GM18907 (cell line): ENCODE results near the gene CTTNBP2.

Experiments
- ATAC-seq: cut with Tn5 transposase; IDR thresholded peaks from one replicate; pipeline ENCODE4 v1.9.1; 2021; ENCODE audit warnings: mild to moderate bottlenecking, moderate library complexity; ENCODE audit not compliant: unreplicated experiment

Gene CTTNBP2

GRCh38 chr7:117829450-117830117, 43.7 kb downstream of the CTTNBP2 start:
- ATAC-seq, result no peak

GRCh38 chr7:117828825-117829224, 44.4 kb downstream of the CTTNBP2 start:
- ATAC-seq, result no peak

GRCh38 chr7:117827862-117828261, 45.4 kb downstream of the CTTNBP2 start:
- ATAC-seq, result no peak

GRCh38 chr7:117825132-117825531, 48.1 kb downstream of the CTTNBP2 start:
- no peak for ATAC-seq

DNA sequence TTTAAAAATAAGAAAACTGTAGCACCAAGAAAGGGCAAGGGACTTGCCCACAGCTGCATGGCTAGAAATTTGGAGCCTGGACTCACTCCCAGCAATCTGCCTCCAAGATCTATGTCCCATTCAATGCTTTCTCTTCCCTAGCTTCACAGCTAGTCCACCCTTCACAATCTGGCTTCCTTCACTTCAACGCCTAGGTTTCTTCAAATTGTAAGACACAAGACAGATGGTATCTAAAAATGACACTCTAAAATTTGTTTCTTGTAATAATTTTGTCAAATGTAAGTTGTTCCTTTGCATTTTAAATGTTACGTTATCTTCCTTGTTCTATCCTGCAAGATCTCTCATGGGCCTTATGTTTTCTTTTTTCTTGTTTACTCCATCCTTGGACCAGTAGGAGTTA, 48.6 kb downstream of the CTTNBP2 start:
- no peak for ATAC-seq

- ATAC-seq, result no peak
These were observed 53.7 kb downstream of the CTTNBP2 start for GRCh38 chr7:117819558-117819957.

DNA sequence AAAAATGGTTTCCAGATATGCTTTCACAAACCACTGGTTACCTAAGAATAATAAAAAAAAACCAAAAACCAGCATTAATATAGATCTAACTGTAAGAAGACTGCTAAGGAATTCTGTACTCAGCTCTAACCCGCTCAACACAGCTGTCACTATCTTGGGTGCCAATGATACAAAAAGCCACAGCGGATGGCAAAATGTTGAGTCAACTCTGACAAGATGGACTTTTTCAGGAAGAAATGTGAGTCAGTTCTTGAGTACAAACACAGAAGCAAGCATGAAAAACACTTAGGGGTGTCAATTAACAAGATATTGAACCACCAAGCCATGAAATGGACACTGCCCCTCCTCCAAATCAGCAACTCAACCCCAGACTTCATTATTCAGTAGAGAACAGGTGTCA, 55.0 kb downstream of the CTTNBP2 start:
- no peak for ATAC-seq

DNA sequence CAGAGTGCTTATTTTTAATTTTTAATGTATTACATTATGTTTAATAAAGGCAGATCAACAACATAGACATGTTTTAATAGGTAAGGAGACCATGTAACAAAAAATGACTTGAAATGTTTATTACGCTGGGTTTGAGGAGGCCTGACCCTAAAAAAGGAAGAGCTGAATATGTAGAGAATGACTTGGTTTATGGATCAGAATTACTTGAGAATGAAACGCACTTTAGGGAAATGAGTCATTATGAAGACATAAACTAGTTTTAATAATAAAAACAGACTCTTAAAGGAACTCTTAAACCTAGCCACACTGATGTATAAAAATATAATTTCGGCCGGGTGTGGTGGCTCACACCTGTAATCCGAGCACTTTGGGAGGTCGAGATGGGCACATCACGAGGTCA, 56.5 kb downstream of the CTTNBP2 start:
- ATAC-seq, result no peak

GRCh38 chr7:117811696-117812095, 61.5 kb downstream of the CTTNBP2 start:
- no peak for ATAC-seq

DNA sequence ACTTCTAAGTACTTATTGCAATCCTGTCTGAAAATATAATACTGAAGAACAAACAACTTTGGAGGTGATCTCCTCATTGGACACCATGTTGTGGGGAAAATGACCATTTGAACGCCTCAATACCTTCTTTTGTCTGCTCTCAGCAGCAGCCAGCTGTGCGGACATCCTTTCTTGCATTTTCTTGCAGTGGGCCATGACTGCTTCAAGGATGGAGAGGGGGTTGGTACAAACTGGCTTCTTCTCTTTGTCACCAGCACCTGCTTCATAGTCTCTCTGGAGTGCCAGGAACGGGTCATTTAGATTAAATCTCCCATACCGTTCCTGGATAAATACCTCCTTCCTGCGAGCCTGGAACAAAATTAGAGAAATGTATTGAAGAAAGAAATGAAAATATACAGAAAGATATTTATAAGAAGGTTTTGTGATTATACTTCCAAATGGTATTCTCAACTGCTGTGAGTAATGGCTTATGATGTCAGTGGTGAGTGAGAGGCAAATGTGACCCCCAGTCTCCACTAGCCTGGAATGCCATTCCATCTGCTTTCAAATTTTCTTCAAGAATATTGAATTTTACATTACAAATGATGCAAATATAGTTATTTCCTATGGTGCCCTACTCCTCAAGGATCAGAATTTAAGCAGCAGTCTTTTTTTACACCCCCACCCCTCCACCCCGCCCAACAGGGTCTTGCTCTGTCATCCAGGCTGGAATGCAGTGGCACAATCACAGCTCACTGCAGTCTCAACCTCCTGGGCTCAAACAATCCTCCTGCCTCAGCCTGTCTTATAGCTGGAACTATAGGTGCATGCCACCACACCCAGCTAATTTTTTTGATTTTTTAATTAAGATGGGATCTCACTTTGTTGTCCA, 62.4 kb downstream of the CTTNBP2 start:
- ATAC-seq, result no peak

DNA sequence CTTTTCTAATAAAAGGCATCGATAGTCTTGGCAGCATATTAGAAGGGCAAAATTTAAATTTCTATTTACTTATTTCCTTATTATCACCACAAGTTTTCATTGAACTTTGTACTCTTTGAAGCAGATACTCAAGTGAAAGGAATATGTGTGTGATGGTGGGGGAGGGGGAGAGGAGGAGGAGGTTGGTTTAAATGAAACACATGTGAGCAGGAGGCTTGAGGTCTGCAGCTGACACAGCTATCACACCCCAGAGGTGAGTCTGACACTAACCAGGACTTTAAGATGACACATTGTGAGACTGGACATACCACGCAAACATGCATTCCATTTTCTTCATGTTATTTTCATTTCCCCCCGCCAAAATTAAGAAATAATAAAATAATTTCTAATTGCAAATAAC, 63.3 kb downstream of the CTTNBP2 start:
- no peak for ATAC-seq

DNA sequence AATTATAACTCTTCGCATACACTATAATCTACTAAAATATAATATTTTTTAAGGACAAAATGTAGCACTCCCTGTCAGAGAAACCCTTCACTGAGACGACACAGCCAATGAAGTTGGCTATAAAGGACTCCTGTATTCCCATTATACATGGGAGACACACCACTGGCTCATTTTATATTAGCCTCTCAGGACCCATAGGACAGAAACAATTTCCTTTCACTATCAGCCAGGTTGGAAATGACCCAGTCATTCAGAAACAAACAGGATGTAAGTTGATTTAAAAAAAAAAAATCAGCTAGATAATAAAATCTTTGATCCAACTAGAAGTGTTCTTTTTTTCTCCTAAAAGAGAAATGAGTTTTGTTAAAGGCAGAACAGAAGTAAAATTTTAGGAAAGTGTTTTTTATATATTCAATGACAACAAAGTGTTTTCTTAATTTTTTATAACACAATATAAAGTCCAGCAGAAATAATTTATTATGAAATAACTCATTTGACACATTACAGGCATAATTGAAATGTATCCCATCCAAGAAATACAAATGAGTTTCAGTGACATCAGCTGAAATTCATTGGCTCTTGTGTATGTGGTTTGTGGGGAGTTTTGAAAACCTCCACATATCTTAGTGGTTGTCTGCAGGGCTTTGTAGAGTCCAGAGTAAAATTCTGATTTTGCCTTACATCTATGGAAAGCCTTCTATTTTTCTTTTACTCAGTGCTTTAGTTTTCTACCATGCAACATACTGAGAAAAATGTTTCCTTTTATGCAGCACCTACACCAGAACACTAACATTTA, 64.1 kb downstream of the CTTNBP2 start:
- no peak for ATAC-seq

DNA sequence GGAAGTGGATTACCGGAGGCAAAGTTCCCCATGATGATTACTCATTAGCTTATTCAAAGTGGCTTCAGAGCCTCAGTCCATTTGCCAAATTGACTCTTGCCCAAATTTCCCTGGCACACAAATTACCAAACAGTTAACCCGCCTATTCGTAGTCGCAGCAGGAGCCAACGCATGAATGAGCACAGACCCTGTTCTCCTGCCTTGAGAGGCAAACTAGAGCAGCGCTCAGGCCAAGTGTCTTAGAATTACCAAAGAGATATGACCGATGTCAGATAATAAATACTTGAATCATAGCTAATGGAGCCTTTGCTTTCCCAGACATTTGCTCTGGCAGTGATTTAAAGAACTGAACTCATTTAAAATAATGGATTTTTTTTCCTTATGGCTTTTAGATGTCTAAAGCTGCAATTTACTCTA, 64.9 kb downstream of the CTTNBP2 start:
- ATAC-seq, result no peak

- no peak for ATAC-seq
These were observed 65.6 kb downstream of the CTTNBP2 start for GRCh38 chr7:117807676-117808075.

- ATAC-seq, result no peak
These were observed 67.2 kb downstream of the CTTNBP2 start for GRCh38 chr7:117806011-117806410.

DNA sequence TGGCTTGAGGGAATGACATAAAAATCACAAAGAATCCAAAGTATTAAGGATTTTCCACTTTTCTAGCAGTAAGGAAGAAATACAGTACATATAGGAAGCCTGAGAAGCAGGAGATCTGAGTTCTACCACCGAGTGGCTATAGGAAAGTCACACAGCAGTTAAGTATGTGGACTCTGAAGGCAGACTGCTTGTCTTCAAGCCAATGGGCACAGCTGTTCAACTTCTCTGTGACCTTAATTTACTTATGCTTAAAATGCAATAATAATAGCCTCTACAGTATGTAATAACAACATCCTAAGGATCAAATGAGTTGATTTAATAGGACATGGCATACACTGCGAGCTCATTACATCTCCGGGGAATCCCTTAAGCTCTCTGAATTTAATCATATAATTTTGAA, 68.0 kb downstream of the CTTNBP2 start:
- no peak for ATAC-seq

GRCh38 chr7:117803476-117803875, 69.8 kb downstream of the CTTNBP2 start:
- ATAC-seq, result no peak

DNA sequence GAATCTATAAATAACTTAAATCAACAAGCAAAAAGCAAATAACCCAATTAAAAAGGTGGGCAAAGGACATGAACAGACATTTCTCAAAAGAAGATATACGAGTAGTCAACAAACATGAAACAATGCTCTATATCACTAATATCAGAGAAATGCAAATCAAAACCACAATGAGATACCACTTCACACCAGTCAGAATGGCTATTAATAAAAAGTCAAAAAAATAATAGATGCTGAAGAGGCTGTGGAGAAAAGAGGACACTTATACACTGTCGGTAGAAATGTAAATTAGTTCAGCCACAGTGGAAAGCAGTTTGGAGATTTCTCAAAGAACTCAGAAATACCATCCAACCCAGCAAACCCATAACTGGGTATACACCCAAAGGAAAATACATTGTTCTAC, 70.6 kb downstream of the CTTNBP2 start:
- no peak for ATAC-seq

DNA sequence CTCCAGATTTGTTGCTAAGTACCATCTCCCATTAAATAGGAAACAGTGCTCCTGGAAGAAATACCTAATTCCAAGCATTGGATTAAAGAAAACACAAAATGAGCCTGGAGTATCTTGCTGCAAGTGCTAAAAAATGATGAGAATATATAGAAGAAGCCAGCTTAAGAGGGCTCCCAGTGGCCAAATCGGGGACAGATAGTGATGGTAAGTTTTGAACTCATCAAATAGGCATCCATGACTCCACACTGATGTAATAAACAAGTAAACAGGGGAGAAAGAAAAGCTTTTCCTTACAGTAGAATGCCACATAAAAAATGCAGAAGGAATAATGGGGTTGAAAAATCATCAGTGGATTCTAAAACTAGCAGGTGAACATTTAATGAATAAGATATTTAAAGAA, 72.4 kb downstream of the CTTNBP2 start:
- no peak for ATAC-seq

DNA sequence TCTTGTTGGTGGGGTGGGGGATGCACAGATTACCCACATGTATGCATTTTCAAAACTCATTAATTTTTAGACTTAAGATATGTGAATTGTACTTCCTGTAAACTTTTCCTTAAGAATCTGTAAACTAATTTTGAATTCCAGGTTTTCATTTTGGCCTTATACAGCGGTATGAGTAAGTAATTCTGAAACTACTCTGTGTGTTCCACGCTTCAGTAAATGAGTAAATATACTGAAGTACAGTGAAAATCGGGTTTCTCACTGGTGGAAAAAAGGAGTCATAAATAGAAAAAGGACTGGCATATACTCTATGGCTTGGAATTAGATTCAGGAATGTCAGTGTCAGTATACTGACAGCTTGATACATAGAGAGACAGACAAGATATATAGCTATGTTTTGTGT, 72.8 kb downstream of the CTTNBP2 start:
- ATAC-seq, result no peak

DNA sequence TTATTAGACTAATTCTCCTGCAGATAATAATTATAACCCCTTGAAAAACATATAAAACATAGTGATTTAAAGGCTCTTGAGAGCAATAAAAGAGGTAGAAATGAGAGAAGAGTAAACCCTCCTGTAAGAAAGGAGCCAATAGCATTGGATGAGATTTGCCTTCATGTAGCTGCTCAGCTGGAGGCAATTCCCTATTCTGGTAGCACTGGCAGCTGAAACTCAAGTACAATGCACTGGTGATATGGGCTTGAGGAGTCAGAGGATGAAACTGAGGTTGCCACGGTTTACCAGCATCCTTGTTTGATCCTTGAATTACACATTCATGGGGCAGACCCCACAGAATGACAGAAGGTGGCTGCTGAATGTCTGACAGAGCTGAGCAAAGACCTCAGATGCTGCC, 76.4 kb downstream of the CTTNBP2 start:
- ATAC-seq, result no peak

- no peak for ATAC-seq
These were observed 79.3 kb downstream of the CTTNBP2 start for GRCh38 chr7:117793976-117794375.
